PC-9 (cell line): ENCODE results near the gene MAGEF1. TPM values are rescaled to one million over a fixed set of nuclear protein-coding genes. Genes with fewer than 3 reads are reported as not detected.

Experiments
- BruUV-seq: library from RNA; stranded (reverse); fragments of 400-500 nt; replicated peaks from 2 replicates; lab custom pipeline; 2021; lab: Mats Ljungman, UMichigan
- CTCF ChIA-PET: fragments of 300-600 bp; sonication (Branson Sonifier 250); formaldehyde crosslinking; loops from one replicate; lab custom pipeline; 2022; ENCODE audit warnings: antibody characterized with exemption; lab: Charles Lee
- POLR2A ChIA-PET: fragments of 300-600 bp; sonication (Branson Sonifier 250); formaldehyde crosslinking; loops from one replicate; lab custom pipeline; 2022; ENCODE audit warnings: antibody characterized with exemption; ENCODE audit not compliant: unreplicated experiment; lab: Charles Lee
- DNase-seq, 2 experiments: peaks; one replicate each; pipeline versions ENCODE4 v3.0.0 to v3.0.0-alpha.2; 2015 to 2022; ENCODE audit warnings: mixed read lengths in 1 of 2
- H2AFZ ChIP-seq: fragments of 200-600 bp; sonication (generic); 2 replicates; pipeline ENCODE4 v1.8.1; 2017; ENCODE audit warnings: antibody characterized with exemption
- H3F3A ChIP-seq: fragments of 200-600 bp; sonication (generic); 2 replicates; pipeline ENCODE4 v1.8.1; 2017; ENCODE audit warnings: antibody characterized with exemption, mild to moderate bottlenecking, low read depth; ENCODE audit not compliant: insufficient read depth
- H3K27ac ChIP-seq: fragments of 200-600 bp; sonication (generic); 2 replicates; pipeline ENCODE4 v1.6.1; 2016; ENCODE audit warnings: mixed run types
- H3K27me3 ChIP-seq: fragments of 200-600 bp; sonication (generic); 2 replicates; pipeline ENCODE4 v1.6.1; 2016; ENCODE audit warnings: low read depth, mixed run types; ENCODE audit not compliant: insufficient read depth
- H3K36me3 ChIP-seq: fragments of 200-600 bp; sonication (generic); 2 replicates; pipeline ENCODE4 v1.6.1; 2016; ENCODE audit warnings: low read depth, mixed run types
- H3K4me1 ChIP-seq: fragments of 200-600 bp; sonication (generic); replicated peaks from 2 replicates; pipeline ENCODE4 v1.6.1; 2016; ENCODE audit warnings: mixed run types; ENCODE audit not compliant: insufficient read depth
- H3K4me2 ChIP-seq: fragments of 200-600 bp; sonication (generic); 2 replicates; pipeline ENCODE4 v1.6.1; 2017; ENCODE audit warnings: mixed run types
- H3K4me3 ChIP-seq: fragments of 200-600 bp; sonication (generic); 2 replicates; pipeline ENCODE4 v1.6.1; 2016; ENCODE audit warnings: mixed run types
- H3K79me2 ChIP-seq: fragments of 200-600 bp; sonication (generic); 2 replicates; pipeline ENCODE4 v1.6.1; 2017; ENCODE audit warnings: low read depth, mixed run types
- H3K9me2 ChIP-seq: fragments of 200-600 bp; sonication (generic); 2 replicates; pipeline ENCODE4 v1.8.1; 2017; ENCODE audit warnings: mild to moderate bottlenecking; ENCODE audit not compliant: insufficient read depth
- H3K9me3 ChIP-seq: fragments of 200-600 bp; sonication (generic); 2 replicates; pipeline ENCODE4 v1.8.1; 2016; ENCODE audit warnings: low read depth; ENCODE audit not compliant: insufficient read depth
- H4K20me1 ChIP-seq: fragments of 200-600 bp; sonication (generic); 2 replicates; pipeline ENCODE4 v1.8.1; 2017; ENCODE audit not compliant: insufficient read depth
- EZH2 ChIP-seq: fragments of 200-600 bp; sonication (generic); IDR thresholded peaks from 2 replicates; pipeline ENCODE4 v1.8.0; 2017; ENCODE audit warnings: antibody characterized with exemption, low read depth
- intact Hi-C: fragments of 100-400 bp; cut with micrococcal nuclease; formaldehyde crosslinking; loops from one replicate; pipeline ENCODE4 v1.10.0; 2022; ENCODE audit not compliant: unreplicated experiment
- total RNA-seq: library from RNA; stranded (reverse); gene quantifications from 2 replicates; pipeline ENCODE4 v1.2.3, GENCODE V29; 2021
- TF ChIP-seq, protein P1 (sequence below): fragments of 200-600 bp; sonication (generic); conservative IDR thresholded peaks from 2 replicates; pipeline ENCODE4 v1.6.1; 2017; ENCODE audit warnings: mixed run types, antibody characterized with exemption, mild to moderate bottlenecking, moderate library complexity

Gene MAGEF1
- total RNA-seq, 1 experiment from 2014 or later, result 97.2 TPM

DNA sequence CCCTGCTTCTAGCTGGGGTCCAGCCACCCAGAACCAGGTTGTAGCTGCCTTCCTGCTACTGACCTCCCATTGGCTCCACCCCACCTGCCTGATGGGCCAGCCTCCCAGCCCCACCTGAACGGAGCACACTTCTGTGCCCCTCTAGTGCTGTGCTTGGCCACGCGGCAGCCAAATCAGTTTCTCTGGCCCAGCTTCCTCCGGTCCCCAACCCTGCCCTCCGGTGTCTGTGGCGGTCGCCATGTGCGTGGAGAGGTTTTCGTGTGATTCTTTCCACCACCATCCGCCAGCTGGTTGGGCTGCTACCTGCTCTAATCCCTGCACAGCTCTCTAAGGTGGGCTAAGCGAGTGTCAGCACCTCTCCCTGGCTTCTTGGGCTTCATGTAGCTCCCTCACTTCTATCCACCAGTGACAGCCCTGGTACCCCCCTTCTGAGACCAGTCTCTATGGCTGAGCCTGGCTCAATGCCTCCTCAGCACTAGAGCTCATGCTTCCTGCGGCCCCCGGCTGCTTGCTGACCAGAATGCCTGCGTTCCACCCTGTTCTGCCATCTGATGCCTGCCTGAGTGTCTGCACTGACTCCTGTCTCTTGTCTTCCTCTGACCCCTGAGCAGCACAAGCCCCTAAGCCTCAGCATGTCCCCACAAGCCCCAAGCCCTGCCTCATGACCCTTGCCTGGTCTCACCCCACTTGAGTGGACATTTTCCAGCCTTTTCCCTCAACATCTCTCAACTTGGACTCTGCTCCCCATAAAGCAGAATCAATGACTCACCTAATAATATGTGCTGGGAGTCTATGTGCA, 23.2 kb upstream of the MAGEF1 start:
- no TSS peak for BruUV-seq
- DNase-seq, result no peak

DNA sequence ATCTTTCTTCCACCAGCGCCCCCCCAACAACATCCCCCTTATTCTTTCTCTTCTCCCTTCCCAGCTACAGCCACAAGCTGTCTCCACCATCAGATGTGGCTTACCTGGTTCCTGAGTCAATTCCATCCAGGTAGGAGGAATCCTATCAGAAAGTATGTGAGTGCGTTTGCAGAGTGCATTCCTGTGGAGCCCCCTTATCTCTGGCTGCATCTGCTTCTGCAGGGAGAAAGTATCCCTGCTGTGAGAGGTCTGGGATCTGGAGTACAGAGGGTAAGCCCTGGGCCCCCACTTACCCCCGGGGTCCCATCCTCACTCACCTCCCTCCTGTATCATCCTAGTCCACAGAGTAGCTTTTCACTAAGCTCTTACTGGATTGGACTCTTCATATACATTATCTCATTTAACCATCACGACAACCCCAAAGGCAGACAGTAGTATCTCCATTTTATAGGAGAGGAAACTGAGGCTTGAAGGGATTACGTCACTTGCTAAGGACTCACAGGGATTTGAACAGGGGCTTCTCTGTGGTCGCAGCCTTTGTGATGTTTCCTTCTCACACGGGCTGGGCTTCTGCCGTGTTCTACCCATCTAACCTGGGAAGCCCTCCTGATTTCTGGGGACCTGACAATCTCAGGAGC, 22.2 kb upstream of the MAGEF1 start:
- H3K9me3 ChIP-seq, result no peaks in the 10 kb centered on the region
- intact Hi-C loops, result no loop called here
- TF ChIP-seq, protein P1, sequence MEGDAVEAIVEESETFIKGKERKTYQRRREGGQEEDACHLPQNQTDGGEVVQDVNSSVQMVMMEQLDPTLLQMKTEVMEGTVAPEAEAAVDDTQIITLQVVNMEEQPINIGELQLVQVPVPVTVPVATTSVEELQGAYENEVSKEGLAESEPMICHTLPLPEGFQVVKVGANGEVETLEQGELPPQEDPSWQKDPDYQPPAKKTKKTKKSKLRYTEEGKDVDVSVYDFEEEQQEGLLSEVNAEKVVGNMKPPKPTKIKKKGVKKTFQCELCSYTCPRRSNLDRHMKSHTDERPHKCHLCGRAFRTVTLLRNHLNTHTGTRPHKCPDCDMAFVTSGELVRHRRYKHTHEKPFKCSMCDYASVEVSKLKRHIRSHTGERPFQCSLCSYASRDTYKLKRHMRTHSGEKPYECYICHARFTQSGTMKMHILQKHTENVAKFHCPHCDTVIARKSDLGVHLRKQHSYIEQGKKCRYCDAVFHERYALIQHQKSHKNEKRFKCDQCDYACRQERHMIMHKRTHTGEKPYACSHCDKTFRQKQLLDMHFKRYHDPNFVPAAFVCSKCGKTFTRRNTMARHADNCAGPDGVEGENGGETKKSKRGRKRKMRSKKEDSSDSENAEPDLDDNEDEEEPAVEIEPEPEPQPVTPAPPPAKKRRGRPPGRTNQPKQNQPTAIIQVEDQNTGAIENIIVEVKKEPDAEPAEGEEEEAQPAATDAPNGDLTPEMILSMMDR, result no peak
- no peaks in the 10 kb centered on the region for H3K9me2 ChIP-seq
- peaks cover 29% of the 10 kb centered on the region for H3K4me1 ChIP-seq
- no peak for DNase-seq
- H3K27me3 ChIP-seq, result no peaks in the 10 kb centered on the region
- H3K27ac ChIP-seq, result no peak overlapping the region
- H3K79me2 ChIP-seq, result no peaks in the 10 kb centered on the region
- H4K20me1 ChIP-seq, result no peaks in the 10 kb centered on the region
- no peak overlapping the region for H3K4me2 ChIP-seq
- H3K36me3 ChIP-seq, result no peaks in the 10 kb centered on the region
- POLR2A ChIA-PET, result interaction anchor here (0.7 kb wide), 1 partner anchor 173 kb away, joined by 7 read pairs; the partner anchor contains the start of gene EPHB3
- H3K4me3 ChIP-seq, result no peak overlapping the region
- CTCF ChIA-PET, result interaction anchor here (0.9 kb wide), 1 partner anchor 173 kb away, joined by 3 read pairs; the partner anchor contains the start of gene EPHB3
- no TSS peak for BruUV-seq
- H3F3A ChIP-seq, result peaks cover 22% of the 10 kb centered on the region
- H2AFZ ChIP-seq, result no peak overlapping the region

More for the DNA sequence above, 23.2 kb upstream of the MAGEF1 start:
- H3K27me3 ChIP-seq, result no peaks in the 10 kb centered on the region
- H4K20me1 ChIP-seq, result no peaks in the 10 kb centered on the region
- no peaks in the 10 kb centered on the region for H3K36me3 ChIP-seq
- no peak overlapping the region for H2AFZ ChIP-seq
- CTCF ChIA-PET, result interaction anchor here (0.9 kb wide), 1 partner anchor 174 kb away, joined by 3 read pairs; the partner anchor contains the start of gene EPHB3
- H3K9me2 ChIP-seq, result no peaks in the 10 kb centered on the region
- H3F3A ChIP-seq, result peaks cover 29% of the 10 kb centered on the region
- H3K4me1 ChIP-seq, result peaks cover 39% of the 10 kb centered on the region
- no peaks in the 10 kb centered on the region for H3K79me2 ChIP-seq
- H3K4me2 ChIP-seq, result no peak overlapping the region
- no peak overlapping the region for H3K4me3 ChIP-seq
- H3K9me3 ChIP-seq, result no peaks in the 10 kb centered on the region
- POLR2A ChIA-PET, result no interaction called here
- intact Hi-C loops, result no loop called here
- no peak overlapping the region for H3K27ac ChIP-seq
- TF ChIP-seq EZH2, result no peak
- TF ChIP-seq, protein P1, result no peak

DNA sequence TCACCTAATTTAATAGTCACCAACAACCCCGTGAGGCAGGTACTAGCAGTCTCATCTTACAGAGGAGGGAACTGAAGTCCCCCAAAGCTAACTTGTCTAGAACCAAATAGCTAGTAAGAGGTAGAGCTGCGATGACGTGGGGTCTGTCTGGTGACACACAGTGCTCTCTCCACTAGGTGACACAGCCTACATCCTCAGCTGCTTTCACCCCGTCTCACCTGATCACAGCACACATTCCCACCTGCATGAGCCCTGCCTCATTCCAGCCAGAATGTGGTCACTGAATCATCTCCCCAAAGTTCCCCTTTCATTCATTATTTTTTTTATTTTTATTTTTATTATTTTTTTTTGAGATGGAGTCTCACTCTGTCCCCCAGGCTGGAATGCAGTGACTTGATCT, 21.3 kb upstream of the MAGEF1 start:
- Histone ChIP-seq H3K4me2 (no peak overlapping the region), H3K4me3 (no peak overlapping the region), H4K20me1 (no peaks in the 10 kb centered on the region), H3K4me1 (peaks cover 20% of the 10 kb centered on the region), H3K27me3 (no peaks in the 10 kb centered on the region), H3K79me2 (no peaks in the 10 kb centered on the region), H3K27ac (no peak overlapping the region), H3K9me3 (no peaks in the 10 kb centered on the region), H2AFZ (no peak overlapping the region), H3K36me3 (no peaks in the 10 kb centered on the region), H3F3A (peaks cover 14% of the 10 kb centered on the region), H3K9me2 (no peaks in the 10 kb centered on the region)
- no TSS peak for BruUV-seq
- peak; percentile 42 to 69 for DNase-seq
- ChIA-PET CTCF (interaction anchor here (1.9 kb wide), 1 partner anchor 172 kb away, joined by 6 read pairs; the partner anchor contains the start of gene EPHB3), POLR2A (interaction anchor here (0.7 kb wide), 1 partner anchor 172 kb away, joined by 7 read pairs; the partner anchor contains the start of gene EPHB3)
- no peak for TF ChIP-seq EZH2
- TF ChIP-seq, protein P1, result no peak
- intact Hi-C loops, result no loop called here
